T1000 (cell line): ENCODE measurements around the gene GCA.

Experiments
- DNase-seq: peaks from one replicate; lab custom pipeline; 2025; ENCODE audit warnings: mixed read lengths; lab: John Stamatoyannopoulos, UW

Gene GCA

DNA sequence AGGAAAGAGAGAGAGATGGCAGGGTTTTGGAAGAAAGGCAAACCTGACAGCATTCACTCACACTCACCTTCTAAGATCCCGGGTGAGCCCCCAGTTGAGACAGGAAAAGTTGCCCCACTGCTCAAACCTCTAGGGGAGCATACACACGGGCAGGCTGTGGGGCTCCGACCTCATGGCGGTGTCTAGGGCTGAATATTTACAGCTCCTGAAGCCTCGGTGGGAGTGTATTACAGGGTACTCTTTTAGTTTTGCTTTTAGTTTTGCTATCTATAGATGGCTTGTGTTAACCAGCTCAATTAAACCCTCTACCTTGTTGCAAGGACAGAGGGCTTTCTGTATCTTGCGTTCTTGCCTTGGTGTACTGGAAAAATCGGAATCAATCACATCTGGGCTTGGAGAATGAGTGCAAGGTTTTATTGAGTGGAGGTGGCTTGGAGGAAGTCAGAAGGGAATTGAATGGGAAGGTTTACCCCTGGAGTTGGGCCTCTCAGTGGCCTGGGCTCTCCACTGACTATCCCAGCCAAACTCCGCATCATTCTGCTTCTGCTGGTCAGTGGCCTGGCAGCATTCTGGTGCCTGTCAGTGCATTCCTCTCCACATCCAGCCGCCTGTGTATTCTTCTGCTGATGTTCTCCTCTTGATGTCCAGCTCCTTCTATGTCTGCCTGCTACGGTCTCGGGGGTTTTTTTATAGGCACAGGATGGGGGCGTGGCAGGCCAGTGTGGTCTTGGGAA is 15.3 kb upstream of the GCA start:
- no peak for DNase-seq

DNA sequence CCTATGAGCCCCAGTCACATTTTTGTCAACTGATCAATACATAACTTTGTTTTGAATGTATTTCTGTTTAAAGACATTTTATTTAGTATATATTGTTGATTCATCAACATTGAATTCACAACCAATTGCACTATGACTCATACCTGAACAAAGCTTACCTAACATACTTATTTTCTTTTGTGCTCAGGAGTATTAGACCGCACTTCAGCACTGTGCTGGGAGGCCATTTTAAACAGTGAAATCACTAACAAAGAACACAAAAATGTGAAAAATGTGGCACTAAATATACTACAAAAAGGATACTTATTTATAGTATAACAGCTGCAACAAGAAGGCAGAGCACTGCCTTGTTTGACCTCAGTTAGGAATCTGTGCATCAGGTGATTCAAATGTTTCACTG is 13.1 kb upstream of the GCA start:
- DNase-seq, result no peak

- DNase-seq, result no peak
Measured at GRCh38 chr2:162333968-162334367, 10.0 kb upstream of the GCA start.

DNA sequence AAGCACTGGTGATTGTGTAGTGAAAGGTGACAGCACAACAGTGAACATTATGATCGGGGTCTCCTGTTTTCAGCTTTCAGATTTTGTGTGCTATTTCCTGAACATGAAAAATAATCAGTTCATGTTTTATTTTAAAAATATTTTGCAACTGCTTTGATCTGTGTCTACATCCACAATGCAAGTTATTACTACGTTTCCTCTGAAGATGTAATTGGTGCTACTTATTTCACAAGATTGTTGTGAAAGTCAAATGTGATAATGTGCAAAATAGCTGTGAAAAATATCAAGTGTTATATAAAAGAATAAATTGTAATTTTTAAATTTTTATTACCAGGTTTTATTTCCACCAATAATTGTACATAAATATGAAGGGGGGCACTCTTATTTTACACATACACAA is 6.1 kb upstream of the GCA start:
- no peak for DNase-seq

DNA sequence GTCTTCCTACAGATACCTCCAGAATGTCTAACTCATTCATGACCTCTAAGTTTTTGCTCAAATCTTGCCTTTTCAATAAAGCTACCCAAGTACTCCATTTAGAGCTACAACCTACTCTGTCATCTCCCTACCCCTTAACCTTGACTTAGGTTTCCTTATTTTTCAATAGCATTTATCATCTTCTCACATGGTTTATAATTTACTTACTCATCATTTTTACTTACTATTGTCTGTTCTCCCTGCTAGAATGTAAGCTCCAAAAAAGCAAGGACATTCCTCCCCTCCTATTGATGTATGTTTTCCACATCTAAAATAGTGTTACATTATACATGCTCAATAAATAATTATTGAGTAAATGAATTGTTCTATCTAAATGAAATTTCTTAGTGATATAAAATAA is 3.1 kb upstream of the GCA start:
- no peak for DNase-seq

DNA sequence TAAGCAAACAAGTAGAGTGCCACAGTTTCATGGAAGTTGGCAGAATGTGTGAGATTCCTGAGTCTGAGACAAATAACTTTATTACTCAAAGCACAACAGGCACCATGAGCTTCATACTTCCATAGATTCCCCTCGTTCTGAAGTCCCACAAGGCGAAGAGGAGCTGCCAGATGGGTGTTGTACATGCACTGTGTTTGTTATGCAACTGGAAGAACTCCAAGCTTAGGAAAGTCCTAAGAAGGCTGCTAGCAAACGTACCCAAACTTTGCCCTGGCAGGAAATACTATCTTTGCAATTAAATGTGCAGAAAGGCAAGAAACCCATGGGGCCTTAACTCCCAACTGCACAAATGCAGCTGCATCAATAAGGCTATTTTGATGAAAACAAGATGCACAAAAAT is 1.6 kb upstream of the GCA start:
- no peak for DNase-seq

- no peak for DNase-seq
Measured at GRCh38 chr2:162342841-162343240, 1.1 kb upstream of the GCA start.

DNA sequence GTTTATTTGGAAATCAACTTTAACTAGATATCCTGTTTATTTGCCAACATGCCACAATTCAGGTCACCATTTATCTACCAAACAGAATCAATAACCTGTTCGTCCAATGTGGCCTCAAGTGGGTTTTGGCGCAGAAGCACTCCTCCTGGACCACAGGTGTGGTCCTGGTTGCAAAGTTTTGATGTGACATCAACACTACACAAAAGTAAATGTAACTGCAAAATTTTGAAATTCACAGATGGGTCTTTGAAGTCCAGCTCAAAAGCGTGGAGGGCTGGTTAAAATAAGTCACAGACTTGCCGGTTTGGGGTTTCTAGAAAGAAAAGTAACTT is 474 bp upstream of the GCA start:
- no peak for DNase-seq

- DNase-seq, result no peak
Measured at GRCh38 chr2:162344617-162344950, 652 bp downstream of the GCA start.

GRCh38 chr2:162365392-162365791 is 21.5 kb downstream of the GCA start:
- DNase-seq, result no peak

DNA sequence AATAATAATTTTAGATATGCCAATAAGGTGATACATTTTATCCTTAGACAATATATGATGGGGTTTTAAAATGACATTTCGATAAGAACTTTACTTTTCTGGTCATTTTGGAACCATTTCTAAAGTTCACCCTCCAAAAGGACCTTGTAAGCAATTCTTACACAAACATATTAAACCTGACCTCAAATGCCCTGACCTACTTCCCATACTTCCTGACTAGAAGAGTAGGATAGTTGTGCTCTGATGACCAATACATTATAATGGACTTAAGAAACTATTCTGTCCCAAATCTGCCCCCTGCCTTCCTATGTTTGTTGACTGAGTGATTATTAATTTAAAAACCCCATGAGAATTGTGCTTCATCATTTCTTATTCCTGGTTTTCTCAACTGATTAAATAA is 24.6 kb downstream of the GCA start:
- DNase-seq, result no peak

DNA sequence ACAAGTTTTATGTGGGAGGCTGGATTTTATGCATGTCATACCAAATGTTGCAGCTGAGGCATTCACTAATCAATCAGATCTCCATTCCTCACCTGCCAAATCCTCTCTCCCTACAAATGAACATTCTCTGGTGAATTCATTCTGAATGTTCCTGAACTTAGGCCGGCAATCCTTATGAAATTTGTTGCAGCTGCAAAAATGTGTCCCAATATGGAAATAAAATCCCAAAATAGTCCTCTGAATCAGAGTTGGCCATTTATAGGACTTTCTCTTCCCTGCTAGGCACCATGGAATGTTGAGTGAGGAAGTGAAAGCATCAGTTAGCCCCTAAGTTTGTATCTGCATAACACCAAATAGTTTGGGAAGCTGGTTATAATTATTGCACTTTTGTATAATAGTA is 25.6 kb downstream of the GCA start:
- no peak for DNase-seq

DNA sequence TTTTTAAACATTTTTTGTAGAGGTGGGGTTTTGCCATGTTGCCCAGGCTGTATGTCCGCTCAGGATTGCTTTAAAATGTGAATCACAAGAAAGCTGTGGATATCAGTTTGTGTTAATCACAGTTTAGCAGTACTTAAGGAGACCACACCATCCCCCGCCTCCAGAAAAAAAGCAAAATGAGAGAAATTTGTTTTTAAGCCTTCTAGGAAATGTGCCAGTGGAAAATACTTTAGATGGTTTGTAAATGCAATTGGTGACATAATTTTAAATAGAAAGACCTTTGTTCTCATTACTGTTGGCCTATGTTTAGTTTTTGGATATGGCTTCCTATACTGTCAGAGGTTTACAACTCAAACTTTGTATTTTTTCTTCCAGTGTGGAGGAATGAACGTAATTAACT is 27.0 kb downstream of the GCA start:
- DNase-seq, result no peak

- no peak for DNase-seq
Measured at GRCh38 chr2:162372818-162373217, 28.9 kb downstream of the GCA start.

GRCh38 chr2:162379719-162380580 is 36.0 kb downstream of the GCA start:
- DNase-seq, result no peak

DNA sequence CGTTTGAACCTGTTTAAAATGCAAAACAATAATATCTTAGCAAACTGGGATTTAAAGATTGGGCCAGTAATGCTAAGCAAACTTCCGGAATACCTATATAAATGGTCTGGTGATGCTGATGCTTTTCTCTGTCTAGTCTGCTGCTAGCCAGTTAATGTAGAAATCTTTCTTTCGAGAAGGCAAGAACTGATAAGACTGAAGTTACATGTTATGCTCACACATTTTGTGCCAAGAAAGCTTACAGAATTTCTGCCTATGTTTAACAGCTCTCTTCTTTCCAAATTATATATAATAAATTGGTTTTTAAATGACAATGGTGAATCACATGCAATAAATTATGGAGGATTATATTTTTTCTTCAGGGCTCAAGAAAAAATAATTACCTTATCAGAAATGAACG is 37.9 kb downstream of the GCA start:
- no peak for DNase-seq

DNA sequence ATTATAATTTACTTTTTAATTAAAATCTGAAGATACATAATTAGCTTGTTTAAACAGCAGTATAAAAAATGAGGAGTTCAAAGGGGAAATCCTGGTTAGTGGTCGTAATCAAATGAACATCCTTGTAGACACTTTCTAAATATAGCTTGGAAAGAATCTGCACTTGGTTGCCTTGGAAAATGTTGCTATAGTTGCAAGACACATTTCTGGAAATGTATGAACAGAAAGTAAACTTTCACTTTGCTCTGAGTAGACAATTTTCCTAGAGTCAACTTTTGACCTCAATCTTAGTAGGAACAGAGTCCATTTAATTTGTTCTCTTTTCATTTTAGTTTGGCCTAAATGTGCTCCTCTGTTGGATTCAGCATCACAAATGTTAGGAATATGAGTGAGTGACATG is 38.3 kb downstream of the GCA start:
- no peak for DNase-seq

DNA sequence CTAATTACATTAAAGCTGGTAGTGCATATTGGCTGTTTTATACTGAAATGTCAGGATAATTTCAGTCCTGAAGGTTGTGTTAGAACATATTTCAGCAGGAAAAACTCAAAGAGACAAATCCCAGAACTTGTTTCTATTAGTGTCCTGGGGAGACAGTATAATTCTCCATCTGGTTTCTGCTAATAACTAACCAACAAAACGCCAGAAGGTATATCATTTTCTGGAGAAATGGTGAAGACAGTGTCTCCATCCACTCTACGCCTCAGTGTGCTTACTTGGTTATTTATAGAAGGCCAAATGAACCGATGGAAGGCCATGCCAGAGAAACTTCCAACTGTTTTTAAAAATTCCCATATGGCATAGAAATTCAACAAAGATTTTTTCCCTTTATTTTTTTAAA is 41.6 kb downstream of the GCA start:
- no peak for DNase-seq

DNA sequence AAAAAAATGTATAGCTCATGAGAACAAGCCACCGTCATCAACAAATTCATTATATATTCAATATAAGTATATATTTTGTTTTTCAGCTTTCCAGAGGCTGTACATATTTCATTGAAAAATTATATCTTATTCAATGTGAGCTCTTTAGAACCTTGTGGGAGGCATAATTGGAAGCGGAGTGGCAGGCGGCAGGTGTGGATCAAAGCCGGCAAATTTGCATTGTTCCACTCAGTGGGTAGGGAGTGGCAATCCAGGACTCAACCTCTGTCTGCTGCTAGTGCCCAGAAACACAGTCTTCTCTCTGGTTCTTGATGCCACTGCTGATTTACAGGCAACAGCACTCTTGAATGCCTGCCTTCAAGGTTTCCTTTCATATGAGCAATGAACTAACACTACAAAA is 46.9 kb downstream of the GCA start:
- DNase-seq, result no peak

GRCh38 chr2:162400336-162400735 is 56.4 kb downstream of the GCA start:
- no peak for DNase-seq

DNA sequence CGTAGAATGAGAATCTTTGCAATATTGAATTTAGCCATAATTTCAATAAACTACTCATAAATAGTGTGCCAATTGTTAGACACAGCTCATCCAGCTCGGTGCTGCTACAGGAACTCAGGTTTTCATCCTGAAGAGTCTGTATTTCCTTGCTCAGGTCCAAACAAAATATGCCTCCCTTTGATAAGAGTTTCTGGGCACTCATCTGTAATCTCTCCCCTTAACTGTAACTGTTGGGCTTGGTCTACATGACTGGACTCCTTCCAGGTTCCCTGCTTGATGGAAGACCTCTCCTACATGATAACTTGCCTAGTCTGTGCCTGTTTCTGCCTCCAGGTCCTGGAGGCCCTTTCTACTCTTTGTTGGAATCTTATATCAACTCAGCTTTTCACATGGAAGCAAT is 57.9 kb downstream of the GCA start:
- DNase-seq, result no peak

GRCh38 chr2:162403884-162404283 is 60.0 kb downstream of the GCA start:
- DNase-seq, result no peak
